NCI-H748 (cell line): ENCODE data around the gene SKAP1.
A peak's percentile ranks its signal among the peaks of the same experiment; 100 is the strongest.
"Not testable (repeated sequence)": the region's sequence is repeated elsewhere in the genome, so short reads cannot be mapped to it uniquely, and the experiment has no call there.

Source experiments
- DNase-seq: peaks from one replicate; lab custom pipeline; 2025; ENCODE audit not compliant: unreplicated experiment; lab: John Stamatoyannopoulos, UW

Gene SKAP1

GRCh38 chr17:48247603-48248002 lies 182.4 kb downstream of the SKAP1 start:
- no peak for DNase-seq

- no peak for DNase-seq
Measured at GRCh38 chr17:48247038-48247437, 183.0 kb downstream of the SKAP1 start.

- DNase-seq: no peak
Measured at GRCh38 chr17:48246612-48247011, 183.4 kb downstream of the SKAP1 start.

GRCh38 chr17:48245465-48246033 lies 184.5 kb downstream of the SKAP1 start:
- DNase-seq: not testable (repeated sequence)

- DNase-seq: no peak
Measured at GRCh38 chr17:48244814-48245213, 185.2 kb downstream of the SKAP1 start.

- DNase-seq: no peak
Measured at GRCh38 chr17:48244121-48244711, 185.8 kb downstream of the SKAP1 start.

GRCh38 chr17:48241770-48242497 lies 188.1 kb downstream of the SKAP1 start:
- no peak for DNase-seq

- no peak for DNase-seq
Measured at GRCh38 chr17:48241131-48241591, 188.9 kb downstream of the SKAP1 start.

GRCh38 chr17:48240562-48241130 lies 189.4 kb downstream of the SKAP1 start:
- no peak for DNase-seq

- no peak for DNase-seq
Measured at GRCh38 chr17:48240122-48240521, 189.9 kb downstream of the SKAP1 start.

GRCh38 chr17:48239603-48239995 lies 190.4 kb downstream of the SKAP1 start:
- DNase-seq: no peak

GRCh38 chr17:48238933-48239602 lies 190.9 kb downstream of the SKAP1 start:
- DNase-seq: no peak

- no peak for DNase-seq
Measured at GRCh38 chr17:48237456-48237855, 192.6 kb downstream of the SKAP1 start.

GRCh38 chr17:48236681-48237134 lies 193.3 kb downstream of the SKAP1 start:
- DNase-seq: no peak

- DNase-seq: no peak
Measured at GRCh38 chr17:48234922-48235321, 195.1 kb downstream of the SKAP1 start.

- DNase-seq: peak; percentile 90
Measured at GRCh38 chr17:48231995-48232959, 197.7 kb downstream of the SKAP1 start.

GRCh38 chr17:48229936-48230335 lies 200.1 kb downstream of the SKAP1 start:
- DNase-seq: no peak

- peak; percentile 31 for DNase-seq
Measured at GRCh38 chr17:48228720-48229119, 201.3 kb downstream of the SKAP1 start.

- DNase-seq: no peak
Measured at GRCh38 chr17:48225725-48226567, 204.1 kb downstream of the SKAP1 start.
